Measurements from ENCODE around the gene ST6GALNAC4. TPM values are rescaled to one million over a fixed set of nuclear protein-coding genes. Genes with fewer than 3 reads are reported as not detected.

ST6GALNAC4 gene
- total RNA-seq, 1 donor from 2014 or later: 31.6 TPM

- peaks cover 72% of the 10 kb centered on the region for H3K4me1 Mint-ChIP-seq (ENCODE audit: low read depth)
- no peak for DNase-seq (ENCODE audit: low spot score)
- peaks cover 2% of the 10 kb centered on the region for H3K27me3 Mint-ChIP-seq (ENCODE audit: insufficient read depth)
- peaks cover 20% of the 10 kb centered on the region for H3K36me3 Mint-ChIP-seq (ENCODE audit: low read depth)
- H3K9me3 Mint-ChIP-seq: no peaks in the 10 kb centered on the region
- no peak overlapping the region for H3K27ac Mint-ChIP-seq
- intact Hi-C loops (cut with micrococcal nuclease): loop anchor here (1.0 to 5.0 kb wide), 5 partner anchors 12 to 162 kb away; no protein-coding TSS in a partner anchor
- no peak overlapping the region for H3K4me3 Mint-ChIP-seq
These were observed 38.0 kb upstream of the ST6GALNAC4 start for GRCh38 chr9:127954831-127955293.

- H3K4me1 Mint-ChIP-seq (ENCODE audit: low read depth): peaks cover 63% of the 10 kb centered on the region
- DNase-seq (ENCODE audit: low spot score): no peak
- H3K4me3 Mint-ChIP-seq: no peak overlapping the region
These were observed 37.1 kb upstream of the ST6GALNAC4 start for GRCh38 chr9:127953768-127954505.

GRCh38 chr9:127953154-127953553 lies 36.3 kb upstream of the ST6GALNAC4 start:
- H3K4me1 Mint-ChIP-seq (ENCODE audit: low read depth): peaks cover 55% of the 10 kb centered on the region
- no peaks in the 10 kb centered on the region for H3K9me3 Mint-ChIP-seq
- H3K4me3 Mint-ChIP-seq: no peak overlapping the region
- H3K27ac Mint-ChIP-seq: no peak overlapping the region
- peaks cover 2% of the 10 kb centered on the region for H3K27me3 Mint-ChIP-seq (ENCODE audit: insufficient read depth)
- H3K36me3 Mint-ChIP-seq (ENCODE audit: low read depth): peaks cover 13% of the 10 kb centered on the region
- intact Hi-C loops (cut with micrococcal nuclease): no loop called here
- DNase-seq (ENCODE audit: low spot score): no peak

More at GRCh38 chr9:127953768-127954505, 37.1 kb upstream of the ST6GALNAC4 start:
- Mint-ChIP-seq H3K27me3 (ENCODE audit: insufficient read depth) (peaks cover 2% of the 10 kb centered on the region), H3K27ac (peak overlapping the region; percentile 52), H3K36me3 (ENCODE audit: low read depth) (peaks cover 13% of the 10 kb centered on the region), H3K9me3 (no peaks in the 10 kb centered on the region)
- intact Hi-C loops (cut with micrococcal nuclease): no loop called here

GRCh38 chr9:127950513-127951289 lies 33.9 kb upstream of the ST6GALNAC4 start:
- no peak for DNase-seq (ENCODE audit: low spot score)
- intact Hi-C loops (cut with micrococcal nuclease): no loop called here
- Mint-ChIP-seq H3K9me3 (no peaks in the 10 kb centered on the region), H3K27me3 (ENCODE audit: insufficient read depth) (peaks cover 2% of the 10 kb centered on the region), H3K36me3 (ENCODE audit: low read depth) (peaks cover 21% of the 10 kb centered on the region), H3K4me3 (no peak overlapping the region), H3K4me1 (ENCODE audit: low read depth) (peaks cover 44% of the 10 kb centered on the region), H3K27ac (peak overlapping the region; percentile 52)

- intact Hi-C loops (cut with micrococcal nuclease): no loop called here
- H3K9me3 Mint-ChIP-seq: no peaks in the 10 kb centered on the region
- peaks cover 22% of the 10 kb centered on the region for H3K36me3 Mint-ChIP-seq (ENCODE audit: low read depth)
- H3K27me3 Mint-ChIP-seq (ENCODE audit: insufficient read depth): peaks cover 2% of the 10 kb centered on the region
- peaks cover 37% of the 10 kb centered on the region for H3K4me1 Mint-ChIP-seq (ENCODE audit: low read depth)
- no peak overlapping the region for H3K4me3 Mint-ChIP-seq
- H3K27ac Mint-ChIP-seq: peak overlapping the region; percentile 52
- DNase-seq (ENCODE audit: low spot score): no peak
These were observed 33.1 kb upstream of the ST6GALNAC4 start for GRCh38 chr9:127949827-127950512.

- DNase-seq (ENCODE audit: low spot score): no peak
- H3K27me3 Mint-ChIP-seq (ENCODE audit: insufficient read depth): peaks cover 2% of the 10 kb centered on the region
- H3K27ac Mint-ChIP-seq: no peak overlapping the region
- no peak overlapping the region for H3K4me3 Mint-ChIP-seq
- H3K4me1 Mint-ChIP-seq (ENCODE audit: low read depth): peaks cover 27% of the 10 kb centered on the region
- H3K9me3 Mint-ChIP-seq: no peaks in the 10 kb centered on the region
- intact Hi-C loops (cut with micrococcal nuclease): no loop called here
- peaks cover 30% of the 10 kb centered on the region for H3K36me3 Mint-ChIP-seq (ENCODE audit: low read depth)
These were observed 31.2 kb upstream of the ST6GALNAC4 start for GRCh38 chr9:127947841-127948710.

- DNase-seq (ENCODE audit: low spot score): no peak
- Mint-ChIP-seq H3K36me3 (ENCODE audit: low read depth) (peaks cover 33% of the 10 kb centered on the region), H3K27ac (no peak overlapping the region), H3K9me3 (no peaks in the 10 kb centered on the region), H3K27me3 (ENCODE audit: insufficient read depth) (no peaks in the 10 kb centered on the region), H3K4me3 (no peak overlapping the region), H3K4me1 (ENCODE audit: low read depth) (peaks cover 27% of the 10 kb centered on the region)
- intact Hi-C loops (cut with micrococcal nuclease): no loop called here
These were observed 29.9 kb upstream of the ST6GALNAC4 start for GRCh38 chr9:127946728-127947127.

- Mint-ChIP-seq H3K9me3 (no peaks in the 10 kb centered on the region), H3K4me3 (no peak overlapping the region), H3K36me3 (ENCODE audit: low read depth) (peaks cover 30% of the 10 kb centered on the region), H3K27ac (no peak overlapping the region), H3K27me3 (ENCODE audit: insufficient read depth) (peaks cover 2% of the 10 kb centered on the region), H3K4me1 (ENCODE audit: low read depth) (peaks cover 23% of the 10 kb centered on the region)
- intact Hi-C loops (cut with micrococcal nuclease): no loop called here
- DNase-seq (ENCODE audit: low spot score): no peak
These were observed 29.1 kb upstream of the ST6GALNAC4 start for GRCh38 chr9:127945942-127946341.

- intact Hi-C loops (cut with micrococcal nuclease): no loop called here
- peaks cover 2% of the 10 kb centered on the region for H3K27me3 Mint-ChIP-seq (ENCODE audit: insufficient read depth)
- H3K4me1 Mint-ChIP-seq (ENCODE audit: low read depth): peaks cover 17% of the 10 kb centered on the region
- no peaks in the 10 kb centered on the region for H3K9me3 Mint-ChIP-seq
- H3K4me3 Mint-ChIP-seq: no peak overlapping the region
- peaks cover 31% of the 10 kb centered on the region for H3K36me3 Mint-ChIP-seq (ENCODE audit: low read depth)
- H3K27ac Mint-ChIP-seq: no peak overlapping the region
- DNase-seq (ENCODE audit: low spot score): no peak
These were observed 28.5 kb upstream of the ST6GALNAC4 start for GRCh38 chr9:127945338-127945737.

- H3K4me3 Mint-ChIP-seq: no peak overlapping the region
- H3K36me3 Mint-ChIP-seq (ENCODE audit: low read depth): peaks cover 30% of the 10 kb centered on the region
- peaks cover 2% of the 10 kb centered on the region for H3K27me3 Mint-ChIP-seq (ENCODE audit: insufficient read depth)
- DNase-seq (ENCODE audit: low spot score): no peak
- H3K4me1 Mint-ChIP-seq (ENCODE audit: low read depth): peaks cover 14% of the 10 kb centered on the region
- intact Hi-C loops (cut with micrococcal nuclease): no loop called here
- no peak overlapping the region for H3K27ac Mint-ChIP-seq
- no peaks in the 10 kb centered on the region for H3K9me3 Mint-ChIP-seq
These were observed 27.9 kb upstream of the ST6GALNAC4 start for GRCh38 chr9:127944586-127945218.

GRCh38 chr9:127943731-127944144 lies 26.9 kb upstream of the ST6GALNAC4 start:
- Mint-ChIP-seq H3K36me3 (ENCODE audit: low read depth) (peaks cover 31% of the 10 kb centered on the region), H3K9me3 (no peaks in the 10 kb centered on the region), H3K27me3 (ENCODE audit: insufficient read depth) (peaks cover 2% of the 10 kb centered on the region), H3K27ac (no peak overlapping the region), H3K4me3 (no peak overlapping the region), H3K4me1 (ENCODE audit: low read depth) (peaks cover 14% of the 10 kb centered on the region)
- intact Hi-C loops (cut with micrococcal nuclease): loop anchor here (1.0 to 2.0 kb wide), 6 partner anchors 12 to 174 kb away; partner anchors contain the start of gene EEIG1
- peak; percentile 65 for DNase-seq (ENCODE audit: low spot score)
